Stimulated activated CD4-positive, alpha-beta T cell treated with anti-CD3 and anti-CD28 coated beads, Interleukin-2, amount 100 ng/mL, for 24 hours (primary cell): ENCODE results near the gene SMAD6.
"Not testable (repeated sequence)": the region's sequence is repeated elsewhere in the genome, so short reads cannot be mapped to it uniquely, and the experiment has no call there.

ENCODE experiments used
- DNase-seq, 2 donors: peaks; one replicate each; pipeline ENCODE4 v3.0.0-alpha.2; 2020

Gene SMAD6

GRCh38 chr15:66828817-66829541 is 126.9 kb downstream of the SMAD6 start:
- not testable (repeated sequence) for DNase-seq

- no peak for DNase-seq
These were observed 127.6 kb downstream of the SMAD6 start for GRCh38 chr15:66829551-66830121.

- DNase-seq: no peak
These were observed 128.3 kb downstream of the SMAD6 start for GRCh38 chr15:66830358-66830757.

- DNase-seq: no peak
These were observed 128.8 kb downstream of the SMAD6 start for GRCh38 chr15:66830823-66831222.

- no peak for DNase-seq
These were observed 129.3 kb downstream of the SMAD6 start for GRCh38 chr15:66831289-66831688.

GRCh38 chr15:66831801-66832390 is 129.9 kb downstream of the SMAD6 start:
- DNase-seq: no peak
